ENCODE measurements around the gene TARDBP.

DNA sequence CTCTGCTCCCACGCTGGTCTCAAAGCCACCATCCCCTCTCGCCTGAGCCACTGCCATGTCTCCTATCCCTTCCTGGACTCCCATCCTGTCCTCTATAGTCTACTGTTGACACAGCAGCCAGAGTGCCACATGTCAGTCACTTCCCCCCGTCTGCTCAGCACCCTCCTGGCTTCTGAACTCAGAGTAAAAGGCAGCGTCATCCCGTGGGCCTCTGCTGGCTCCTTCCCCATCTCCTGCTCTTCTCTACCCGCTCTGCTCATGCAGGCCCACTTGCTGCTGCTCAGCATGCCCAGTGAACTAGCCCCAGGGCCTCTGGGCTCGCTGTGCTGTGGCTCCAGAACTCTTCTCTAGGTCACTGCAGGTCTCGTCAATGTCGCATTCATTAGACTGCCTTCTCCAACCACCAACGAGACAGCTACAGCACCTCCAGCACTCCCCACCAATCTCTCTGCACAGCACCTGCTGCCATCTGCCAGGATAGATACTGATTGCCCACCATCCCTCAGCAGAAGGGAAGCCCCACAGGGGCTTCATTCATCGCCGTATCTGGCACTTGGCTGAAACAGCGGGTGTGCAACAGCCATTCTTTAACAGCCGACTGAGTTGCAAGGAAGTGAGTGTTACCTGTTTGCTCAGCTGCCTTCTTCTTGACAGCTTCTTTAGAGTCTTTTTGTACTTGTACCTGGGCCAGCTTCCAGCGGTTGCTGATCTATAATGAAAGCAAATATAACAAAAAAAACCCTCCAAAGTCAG is 59.2 kb downstream of the TARDBP start:
- no peak for TF ChIP-seq EZH2 (IDR thresholded peaks at IDR 0.05)
- TF ChIP-seq POLR2AphosphoS5 (IDR thresholded peaks at IDR 0.05; ENCODE audit: borderline replicate concordance, low read depth, low read length), result no peak

Measured in SK-N-MC (cell line).